Measurements from ENCODE around the gene TTC7B. TPM values are rescaled to one million over a fixed set of nuclear protein-coding genes. Genes with fewer than 3 reads are reported as not detected.

Gene TTC7B
- total RNA-seq, 1 experiment from 2014 or later: 9.6 TPM

- no peaks in the 10 kb centered on the region for H3K9me3 Mint-ChIP-seq (ENCODE audit: low read depth, unreplicated experiment)
- TF ChIP-seq CTCF (IDR thresholded peaks at IDR 0.05; ENCODE audit: unreplicated experiment): no peak
- no peak overlapping the region for H3K27ac Mint-ChIP-seq (ENCODE audit: unreplicated experiment)
- no peak overlapping the region for H3K4me3 Mint-ChIP-seq (ENCODE audit: low read depth, unreplicated experiment)
- H3K27me3 Mint-ChIP-seq (ENCODE audit: unreplicated experiment): no peaks in the 10 kb centered on the region
- CTCF ChIA-PET: no interaction called here
- DNase-seq: no peak
- intact Hi-C loops (cut with micrococcal nuclease; ENCODE audit: unreplicated experiment): no loop called here
- peaks cover 5% of the 10 kb centered on the region for H3K36me3 Mint-ChIP-seq (ENCODE audit: insufficient read depth, unreplicated experiment)
- no TSS peak for BruUV-seq (replicated peaks)
- no peaks in the 10 kb centered on the region for H3K4me1 Mint-ChIP-seq (ENCODE audit: low read depth, unreplicated experiment)
These were observed 153.1 kb downstream of the TTC7B start for GRCh38 chr14:90663140-90663539.

- Mint-ChIP-seq H3K4me1 (ENCODE audit: low read depth, unreplicated experiment) (no peaks in the 10 kb centered on the region), H3K4me3 (ENCODE audit: low read depth, unreplicated experiment) (no peak overlapping the region), H3K9me3 (ENCODE audit: low read depth, unreplicated experiment) (no peaks in the 10 kb centered on the region), H3K36me3 (ENCODE audit: insufficient read depth, unreplicated experiment) (peaks cover 8% of the 10 kb centered on the region), H3K27me3 (ENCODE audit: unreplicated experiment) (no peaks in the 10 kb centered on the region), H3K27ac (ENCODE audit: unreplicated experiment) (no peak overlapping the region)
- TF ChIP-seq CTCF (IDR thresholded peaks at IDR 0.05; ENCODE audit: unreplicated experiment): no peak
- no peak for DNase-seq
- BruUV-seq (replicated peaks): no TSS peak
- intact Hi-C loops (cut with micrococcal nuclease; ENCODE audit: unreplicated experiment): no loop called here
- CTCF ChIA-PET: no interaction called here
These were observed 154.4 kb downstream of the TTC7B start for GRCh38 chr14:90661866-90662265.

- Mint-ChIP-seq H3K9me3 (ENCODE audit: low read depth, unreplicated experiment) (no peaks in the 10 kb centered on the region), H3K27ac (ENCODE audit: unreplicated experiment) (no peak overlapping the region), H3K4me3 (ENCODE audit: low read depth, unreplicated experiment) (no peak overlapping the region), H3K4me1 (ENCODE audit: low read depth, unreplicated experiment) (no peaks in the 10 kb centered on the region), H3K36me3 (ENCODE audit: insufficient read depth, unreplicated experiment) (peaks cover 8% of the 10 kb centered on the region), H3K27me3 (ENCODE audit: unreplicated experiment) (no peaks in the 10 kb centered on the region)
- intact Hi-C loops (cut with micrococcal nuclease; ENCODE audit: unreplicated experiment): no loop called here
- CTCF ChIA-PET: interaction anchor here (0.7 kb wide), 2 partner anchors 18 to 34 kb away, joined by 5 to 7 read pairs; no protein-coding TSS in a partner anchor
- TF ChIP-seq CTCF (IDR thresholded peaks at IDR 0.05; ENCODE audit: unreplicated experiment): no peak
- BruUV-seq (replicated peaks): no TSS peak
- no peak for DNase-seq
These were observed 155.2 kb downstream of the TTC7B start for GRCh38 chr14:90660865-90661570.

GRCh38 chr14:90659156-90659555, 157.1 kb downstream of the TTC7B start:
- H3K36me3 Mint-ChIP-seq (ENCODE audit: insufficient read depth, unreplicated experiment): peaks cover 3% of the 10 kb centered on the region
- no peak overlapping the region for H3K27ac Mint-ChIP-seq (ENCODE audit: unreplicated experiment)
- no peak for TF ChIP-seq CTCF (IDR thresholded peaks at IDR 0.05; ENCODE audit: unreplicated experiment)
- H3K9me3 Mint-ChIP-seq (ENCODE audit: low read depth, unreplicated experiment): no peaks in the 10 kb centered on the region
- intact Hi-C loops (cut with micrococcal nuclease; ENCODE audit: unreplicated experiment): no loop called here
- BruUV-seq (replicated peaks): no TSS peak
- no peak for DNase-seq
- H3K4me1 Mint-ChIP-seq (ENCODE audit: low read depth, unreplicated experiment): peaks cover 14% of the 10 kb centered on the region
- CTCF ChIA-PET: no interaction called here
- H3K27me3 Mint-ChIP-seq (ENCODE audit: unreplicated experiment): no peaks in the 10 kb centered on the region
- H3K4me3 Mint-ChIP-seq (ENCODE audit: low read depth, unreplicated experiment): no peak overlapping the region

All from Calu3 (cell line).